ENCODE measurements around the gene INAFM2. TPM values are rescaled to one million over a fixed set of nuclear protein-coding genes. Genes with fewer than 3 reads are reported as not detected.

Gene INAFM2
- total RNA-seq, 1 experiment from 2014 or later, result 8.8 TPM

DNA sequence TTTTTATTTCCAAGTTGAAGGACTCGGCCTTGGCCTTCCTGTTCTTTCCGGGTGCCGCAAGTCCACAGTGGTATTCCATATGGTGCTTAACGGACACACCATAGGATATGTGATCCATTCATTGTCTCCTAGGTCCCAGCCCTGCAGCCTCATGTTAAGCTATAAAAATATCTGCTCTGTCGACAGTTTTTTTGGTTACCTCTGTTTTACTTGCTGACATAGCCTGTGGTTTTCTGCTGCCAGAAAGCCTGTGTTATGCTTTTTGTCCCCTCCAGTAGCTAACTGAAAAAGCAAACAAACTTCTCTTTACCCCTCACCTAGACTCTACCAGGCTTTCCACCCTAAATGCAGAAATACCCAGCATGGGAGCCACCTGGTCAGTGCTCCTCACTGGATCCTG, 5.3 kb downstream of the INAFM2 start:
- no peak for ATAC-seq
- intact Hi-C loops (cut with micrococcal nuclease), result no loop called here
- H3K27me3 ChIP-seq (ENCODE audit: insufficient read depth, low read length), result no peaks in the 10 kb centered on the region
- DNase-seq (ENCODE audit: low read depth, low spot score), result no peak
- peaks cover 0 to 6% of the 10 kb centered on the region in 2 experiments; a peak in 1 of 4 replicates for H3K4me1 ChIP-seq (ENCODE audit: control insufficient read depth in 1 of 2, insufficient read depth in 2 of 2, low read length in 2 of 2)
- H3K27ac ChIP-seq (ENCODE audit: low read depth, low read length), result no peak overlapping the region
- no peaks in the 10 kb centered on the region for H3K36me3 ChIP-seq (ENCODE audit: control insufficient read depth in 1 of 2, insufficient read depth in 2 of 2, low read length in 2 of 2)
- POLR2A ChIA-PET, result no interaction called here
- no peaks in the 10 kb centered on the region for H3K9me2 ChIP-seq (ENCODE audit: insufficient read depth)
- H3K4me2 ChIP-seq (ENCODE audit: low read length), result no peak overlapping the region
- H4K20me1 ChIP-seq (ENCODE audit: insufficient read depth), result no peaks in the 10 kb centered on the region
- no TSS peak for BruUV-seq (replicated peaks)
- H3K4me3 ChIP-seq (replicated peaks in 1 of 2; ENCODE audit: low read depth in 1 of 2, low read length in 2 of 2), result no peak overlapping the region
- H3K9me3 ChIP-seq (ENCODE audit: control insufficient read depth in 1 of 2, insufficient read depth in 1 of 2, low read depth in 1 of 2, low read length in 2 of 2), result no peaks in the 10 kb centered on the region
- RAD21 ChIA-PET (ENCODE audit: low non-redundant PET in 1 of 2, low total read pairs in 2 of 2, uncharacterized antibody in 2 of 2, unreplicated experiment in 2 of 2), result no interaction called here
- H3K9ac ChIP-seq (ENCODE audit: low read length), result no peak overlapping the region
- no peak for TF ChIP-seq ZFX (IDR thresholded peaks at IDR 0.05)
- no peak for TF ChIP-seq FOSL1 (IDR thresholded peaks at IDR 0.05; ENCODE audit: low read depth)
- H3K79me2 ChIP-seq (ENCODE audit: insufficient read depth, low read length), result no peaks in the 10 kb centered on the region
- no peak overlapping the region for H2AFZ ChIP-seq (ENCODE audit: low read depth, low read length, poor library complexity, severe bottlenecking)
- CTCF ChIA-PET, result interaction anchor here (1.1 to 5.9 kb wide), 2 partner anchors 10 to 93 kb away, joined by 4 to 55 read pairs; partner anchors contain the start of gene CCDC9B

DNA sequence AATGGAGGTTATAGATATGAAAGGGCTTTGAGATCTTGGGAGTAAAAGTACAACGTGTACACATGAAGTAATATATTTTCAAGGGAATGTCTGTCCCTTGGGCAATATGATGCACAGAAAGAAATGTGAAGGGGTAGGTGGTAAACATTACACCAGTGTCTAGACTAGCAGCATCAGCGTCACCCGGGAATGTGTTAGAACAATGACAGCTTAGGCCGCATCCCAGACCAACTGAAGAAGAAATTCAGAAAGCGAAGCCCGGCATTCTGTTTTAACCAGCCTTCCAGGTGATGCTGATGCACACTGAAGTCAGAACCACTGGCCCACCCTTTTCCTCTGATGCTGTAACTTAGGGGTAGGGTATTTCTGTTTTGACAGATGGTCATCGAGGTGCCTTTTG, 6.3 kb downstream of the INAFM2 start:
- H3K9me3 ChIP-seq (ENCODE audit: control insufficient read depth in 1 of 2, insufficient read depth in 1 of 2, low read depth in 1 of 2, low read length in 2 of 2), result no peaks in the 10 kb centered on the region
- H3K27ac ChIP-seq (ENCODE audit: low read depth, low read length), result no peak overlapping the region
- H3K4me1 ChIP-seq (ENCODE audit: control insufficient read depth in 1 of 2, insufficient read depth in 2 of 2, low read length in 2 of 2), result peaks cover 0 to under 1% of the 10 kb centered on the region in 2 experiments; a peak in 1 of 4 replicates
- no peaks in the 10 kb centered on the region for H3K36me3 ChIP-seq (ENCODE audit: control insufficient read depth in 1 of 2, insufficient read depth in 2 of 2, low read length in 2 of 2)
- TF ChIP-seq FOSL1 (IDR thresholded peaks at IDR 0.05; ENCODE audit: low read depth) (no peak), TCF7L2 (IDR thresholded peaks at IDR 0.05; ENCODE audit: borderline replicate concordance, extremely low read depth, insufficient read depth, insufficient read length) (no peak), ZNF274 (IDR thresholded peaks at IDR 0.05; ENCODE audit: low read depth, low read length) (no peak), RAD21 (IDR thresholded peaks at IDR 0.05; ENCODE audit: low read depth) (no peak), CEBPB (IDR thresholded peaks at IDR 0.05; ENCODE audit: low read depth) (no peak), ELF1 (IDR thresholded peaks at IDR 0.05; ENCODE audit: borderline replicate concordance, low read depth) (no peak), JUND (IDR thresholded peaks at IDR 0.05) (no peak), ZFX (IDR thresholded peaks at IDR 0.05) (no peak), EZH2phosphoT487 (IDR thresholded peaks at IDR 0.05; ENCODE audit: borderline replicate concordance) (no peak), CBX3 (IDR thresholded peaks at IDR 0.05; ENCODE audit: low read depth) (no peak), EZH2 (IDR thresholded peaks at IDR 0.05) (no peak), POLR2A (IDR thresholded peaks at IDR 0.05; ENCODE audit: borderline replicate concordance, extremely low read depth, insufficient read depth, insufficient read length) (no peak)
- TF ChIP-seq, protein P1, sequence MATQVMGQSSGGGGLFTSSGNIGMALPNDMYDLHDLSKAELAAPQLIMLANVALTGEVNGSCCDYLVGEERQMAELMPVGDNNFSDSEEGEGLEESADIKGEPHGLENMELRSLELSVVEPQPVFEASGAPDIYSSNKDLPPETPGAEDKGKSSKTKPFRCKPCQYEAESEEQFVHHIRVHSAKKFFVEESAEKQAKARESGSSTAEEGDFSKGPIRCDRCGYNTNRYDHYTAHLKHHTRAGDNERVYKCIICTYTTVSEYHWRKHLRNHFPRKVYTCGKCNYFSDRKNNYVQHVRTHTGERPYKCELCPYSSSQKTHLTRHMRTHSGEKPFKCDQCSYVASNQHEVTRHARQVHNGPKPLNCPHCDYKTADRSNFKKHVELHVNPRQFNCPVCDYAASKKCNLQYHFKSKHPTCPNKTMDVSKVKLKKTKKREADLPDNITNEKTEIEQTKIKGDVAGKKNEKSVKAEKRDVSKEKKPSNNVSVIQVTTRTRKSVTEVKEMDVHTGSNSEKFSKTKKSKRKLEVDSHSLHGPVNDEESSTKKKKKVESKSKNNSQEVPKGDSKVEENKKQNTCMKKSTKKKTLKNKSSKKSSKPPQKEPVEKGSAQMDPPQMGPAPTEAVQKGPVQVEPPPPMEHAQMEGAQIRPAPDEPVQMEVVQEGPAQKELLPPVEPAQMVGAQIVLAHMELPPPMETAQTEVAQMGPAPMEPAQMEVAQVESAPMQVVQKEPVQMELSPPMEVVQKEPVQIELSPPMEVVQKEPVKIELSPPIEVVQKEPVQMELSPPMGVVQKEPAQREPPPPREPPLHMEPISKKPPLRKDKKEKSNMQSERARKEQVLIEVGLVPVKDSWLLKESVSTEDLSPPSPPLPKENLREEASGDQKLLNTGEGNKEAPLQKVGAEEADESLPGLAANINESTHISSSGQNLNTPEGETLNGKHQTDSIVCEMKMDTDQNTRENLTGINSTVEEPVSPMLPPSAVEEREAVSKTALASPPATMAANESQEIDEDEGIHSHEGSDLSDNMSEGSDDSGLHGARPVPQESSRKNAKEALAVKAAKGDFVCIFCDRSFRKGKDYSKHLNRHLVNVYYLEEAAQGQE (IDR thresholded peaks at IDR 0.05; ENCODE audit: low read depth), result no peak
- TF ChIP-seq, protein P2, sequence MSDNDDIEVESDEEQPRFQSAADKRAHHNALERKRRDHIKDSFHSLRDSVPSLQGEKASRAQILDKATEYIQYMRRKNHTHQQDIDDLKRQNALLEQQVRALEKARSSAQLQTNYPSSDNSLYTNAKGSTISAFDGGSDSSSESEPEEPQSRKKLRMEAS (IDR thresholded peaks at IDR 0.05), result no peak
- TF ChIP-seq, protein P3, sequence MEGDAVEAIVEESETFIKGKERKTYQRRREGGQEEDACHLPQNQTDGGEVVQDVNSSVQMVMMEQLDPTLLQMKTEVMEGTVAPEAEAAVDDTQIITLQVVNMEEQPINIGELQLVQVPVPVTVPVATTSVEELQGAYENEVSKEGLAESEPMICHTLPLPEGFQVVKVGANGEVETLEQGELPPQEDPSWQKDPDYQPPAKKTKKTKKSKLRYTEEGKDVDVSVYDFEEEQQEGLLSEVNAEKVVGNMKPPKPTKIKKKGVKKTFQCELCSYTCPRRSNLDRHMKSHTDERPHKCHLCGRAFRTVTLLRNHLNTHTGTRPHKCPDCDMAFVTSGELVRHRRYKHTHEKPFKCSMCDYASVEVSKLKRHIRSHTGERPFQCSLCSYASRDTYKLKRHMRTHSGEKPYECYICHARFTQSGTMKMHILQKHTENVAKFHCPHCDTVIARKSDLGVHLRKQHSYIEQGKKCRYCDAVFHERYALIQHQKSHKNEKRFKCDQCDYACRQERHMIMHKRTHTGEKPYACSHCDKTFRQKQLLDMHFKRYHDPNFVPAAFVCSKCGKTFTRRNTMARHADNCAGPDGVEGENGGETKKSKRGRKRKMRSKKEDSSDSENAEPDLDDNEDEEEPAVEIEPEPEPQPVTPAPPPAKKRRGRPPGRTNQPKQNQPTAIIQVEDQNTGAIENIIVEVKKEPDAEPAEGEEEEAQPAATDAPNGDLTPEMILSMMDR (IDR thresholded peaks at IDR 0.05 in 2 of 3, conservative IDR thresholded peaks at IDR 0.05 in 1 of 3; ENCODE audit: borderline replicate concordance in 1 of 3, insufficient read depth in 1 of 3, low read depth in 2 of 3, low read length in 2 of 3), result no peak
- no peak overlapping the region for H2AFZ ChIP-seq (ENCODE audit: low read depth, low read length, poor library complexity, severe bottlenecking)
- H3K4me3 ChIP-seq (replicated peaks in 1 of 2; ENCODE audit: low read depth in 1 of 2, low read length in 2 of 2), result no peak overlapping the region
- BruUV-seq (replicated peaks), result no TSS peak
- no peak overlapping the region for H3K4me2 ChIP-seq (ENCODE audit: low read length)
- no peaks in the 10 kb centered on the region for H3K9me2 ChIP-seq (ENCODE audit: insufficient read depth)
- no peak overlapping the region for H3K9ac ChIP-seq (ENCODE audit: low read length)
- no peaks in the 10 kb centered on the region for H4K20me1 ChIP-seq (ENCODE audit: insufficient read depth)
- intact Hi-C loops (cut with micrococcal nuclease), result no loop called here
- ChIA-PET RAD21 (ENCODE audit: low non-redundant PET in 1 of 2, low total read pairs in 2 of 2, uncharacterized antibody in 2 of 2, unreplicated experiment in 2 of 2) (no interaction called here), POLR2A (no interaction called here), CTCF (interaction anchor here (5.9 kb wide), 1 partner anchor 9 kb away, joined by 55 read pairs; the partner anchor contains the start of gene CCDC9B)
- DNase-seq (ENCODE audit: low read depth, low spot score) (no peak), ATAC-seq (no peak)
- H3K79me2 ChIP-seq (ENCODE audit: insufficient read depth, low read length), result no peaks in the 10 kb centered on the region
- H3K27me3 ChIP-seq (ENCODE audit: insufficient read depth, low read length), result no peaks in the 10 kb centered on the region

Measured in HCT116 (cell line).